K562 (cell line): ENCODE data around the gene CACNA1I.

ENCODE experiments used
- CHD1 ChIP-seq: fragments of 200-600 bp; sonication (generic); IDR thresholded peaks from one replicate; pipeline ENCODE4 v1.6.1; 2012; ENCODE audit warnings: mild to moderate bottlenecking, moderate library complexity, low read length, inconsistent platforms
- CTCF ChIP-seq, 3 experiments: IDR thresholded peaks in 2 of 3; conservative IDR thresholded peaks in 1 of 3; 2 replicates each; pipeline ENCODE4 v1.5.1; 2011 to 2012; ENCODE audit warnings: low read length in 3 of 3, mild to moderate bottlenecking in 3 of 3, control low read depth in 2 of 3, improper control_type of control experiment in 1 of 3, inconsistent platforms in 1 of 3, low read depth in 1 of 3, mixed read lengths in 1 of 3, moderate library complexity in 1 of 3; ENCODE audit not compliant: insufficient read depth in 2 of 3
- EHMT2 ChIP-seq: fragments of 450-650 bp; IDR thresholded peaks from 2 replicates; pipeline ENCODE4 v1.6.1; 2018; ENCODE audit warnings: antibody characterized with exemption
- HNRNPH1 ChIP-seq: fragments of 200-400 bp; formaldehyde crosslinking; optimal IDR thresholded peaks from 2 replicates; pipeline ENCODE3; 2017; ENCODE audit warnings: low read depth, mild to moderate bottlenecking, low read length, moderate library complexity
- MAFK ChIP-seq: IDR thresholded peaks from 2 replicates; pipeline ENCODE4 v1.6.1; 2011; ENCODE audit warnings: low read length, improper control_type of control experiment
- POLR2AphosphoS5 ChIP-seq: IDR thresholded peaks from 2 replicates; pipeline ENCODE4 v1.6.1; 2011; ENCODE audit warnings: mild to moderate bottlenecking, low read depth, low read length, moderate library complexity; ENCODE audit not compliant: control insufficient read depth, insufficient read depth
- RUNX1 ChIP-seq: sonication (generic); IDR thresholded peaks from 2 replicates; pipeline ENCODE4 v1.6.1; 2016; ENCODE audit warnings: antibody characterized with exemption, low read depth
- SMC3 ChIP-seq: conservative IDR thresholded peaks from 2 replicates; pipeline ENCODE4 v1.6.1; 2011; ENCODE audit warnings: low read depth, low read length, improper control_type of control experiment; ENCODE audit not compliant: insufficient read depth
- YY1 ChIP-seq, 3 experiments: IDR thresholded peaks; 2 replicates each; pipeline ENCODE4 v1.6.1; 2011; ENCODE audit warnings: low read length in 2 of 3, mild to moderate bottlenecking in 2 of 3, moderate library complexity in 2 of 3, borderline replicate concordance in 1 of 3, control low read depth in 1 of 3, low read depth in 1 of 3; ENCODE audit not compliant: insufficient read depth in 3 of 3, insufficient replicate concordance in 2 of 3, control insufficient read depth in 1 of 3, insufficient read length in 1 of 3; ENCODE audit errors: extremely low read depth in 1 of 3
- ZBTB1 ChIP-seq: sonication (generic); formaldehyde crosslinking; IDR thresholded peaks from 2 replicates; pipeline ENCODE4 v1.8.1; 2023; ENCODE audit warnings: missing genetic modification reagents, low read depth, mild to moderate bottlenecking, borderline replicate concordance
- ZKSCAN1 ChIP-seq: fragments of 150-350 bp; IDR thresholded peaks from 2 replicates; pipeline ENCODE4 v1.6.1; 2016; ENCODE audit warnings: low read depth, low read length
- ZNF561 ChIP-seq: fragments of 450-650 bp; formaldehyde crosslinking; conservative IDR thresholded peaks from 2 replicates; pipeline ENCODE4 v1.4.0; 2020; ENCODE audit warnings: mild to moderate bottlenecking, moderate library complexity

GRCh38 chr22:39534092-39534506 is 36.5 kb upstream of the CACNA1I start:
- TF ChIP-seq CHD1, result no peak
- TF ChIP-seq POLR2AphosphoS5, result no peak
- no peak for TF ChIP-seq ZNF561 (CRISPR knock-in tag)
- TF ChIP-seq HNRNPH1, result no peak
- no peak for TF ChIP-seq ZKSCAN1
- no peak for TF ChIP-seq MAFK
- no peak for TF ChIP-seq RUNX1
- TF ChIP-seq SMC3, result no peak
- TF ChIP-seq EHMT2, result no peak
- no peak for TF ChIP-seq ZBTB1 (CRISPR knock-in tag)
- TF ChIP-seq YY1 (IDR thresholded peaks at IDR 0.05; ENCODE audit: borderline replicate concordance in 1 of 3, control insufficient read depth in 1 of 3, extremely low read depth in 1 of 3, insufficient read depth in 3 of 3, insufficient read length in 1 of 3, insufficient replicate concordance in 2 of 3, low read depth in 1 of 3, low read length in 2 of 3), result no peak
- no peak for TF ChIP-seq CTCF (IDR thresholded peaks at IDR 0.05 in 2 of 3, conservative IDR thresholded peaks at IDR 0.05 in 1 of 3; ENCODE audit: insufficient read depth in 2 of 3, low read depth in 1 of 3, low read length in 3 of 3)
